ENCODE data around the gene MT1E. TPM values are rescaled to one million over a fixed set of nuclear protein-coding genes. Genes with fewer than 3 reads are reported as not detected.
"Not testable (repeated sequence)": the region's sequence is repeated elsewhere in the genome, so short reads cannot be mapped to it uniquely, and the experiment has no call there.

Gene MT1E
- total RNA-seq, 1 donor from 2014 or later, result 410 TPM

- no peak for DNase-seq (ENCODE audit: low spot score)
Measured at GRCh38 chr16:56669840-56670619, 44.4 kb downstream of the MT1E start.

GRCh38 chr16:56670620-56670934 is 45.0 kb downstream of the MT1E start:
- no peak for DNase-seq (ENCODE audit: low spot score)

- not testable (repeated sequence) for DNase-seq (ENCODE audit: low spot score)
Measured at GRCh38 chr16:56671691-56672090, 46.1 kb downstream of the MT1E start.

GRCh38 chr16:56672171-56672570 is 46.6 kb downstream of the MT1E start:
- DNase-seq (ENCODE audit: low spot score), result not testable (repeated sequence)

GRCh38 chr16:56672761-56673536 is 47.4 kb downstream of the MT1E start:
- no peak for DNase-seq (ENCODE audit: low spot score)

- no peak for DNase-seq (ENCODE audit: low spot score)
Measured at GRCh38 chr16:56673921-56674320, 48.3 kb downstream of the MT1E start.

GRCh38 chr16:56674570-56674969 is 49.0 kb downstream of the MT1E start:
- not testable (repeated sequence) for DNase-seq (ENCODE audit: low spot score)

GRCh38 chr16:56675685-56676210 is 50.2 kb downstream of the MT1E start:
- no peak for DNase-seq (ENCODE audit: low spot score)

Other genes with a start within 250 kb of the MT1E start
- gene AMFR, start 200.2 kb upstream of the MT1E start, total RNA-seq, result 113 TPM
- gene NUDT21, start 174.4 kb upstream of the MT1E start, total RNA-seq, result 71.1 TPM
- gene OGFOD1, start 174.2 kb upstream of the MT1E start, total RNA-seq, result 44.9 TPM
- 24.9 TPM for gene BBS2, start 105.8 kb upstream of the MT1E start, total RNA-seq
- not detected for gene MT4, start 60.7 kb upstream of the MT1E start, total RNA-seq
- not detected for gene MT3, start 36.3 kb upstream of the MT1E start, total RNA-seq
- 2,392 TPM for gene MT2A, start 17.2 kb upstream of the MT1E start, total RNA-seq
- gene MT1M, start 6.9 kb downstream of the MT1E start, total RNA-seq, result 367 TPM
- 769 TPM for gene MT1A, start 12.9 kb downstream of the MT1E start, total RNA-seq
- gene MT1B, start 26.1 kb downstream of the MT1E start, total RNA-seq, result not detected
- gene MT1F, start 32.2 kb downstream of the MT1E start, total RNA-seq, result 11.8 TPM
- 41.5 TPM for gene MT1G, start 42.3 kb downstream of the MT1E start, total RNA-seq
- 0.58 TPM for gene MT1H, start 44.0 kb downstream of the MT1E start, total RNA-seq
- 971 TPM for gene MT1X, start 56.7 kb downstream of the MT1E start, total RNA-seq
- gene NUP93, start 104.3 kb downstream of the MT1E start, total RNA-seq, result 52.7 TPM
- not detected for gene SLC12A3, start 239.4 kb downstream of the MT1E start, total RNA-seq

All from mesenteric fat pad (tissue), 1 donor.